Measurements from ENCODE around the gene HLA-DRB1.
"Not testable (repeated sequence)": the region's sequence is repeated elsewhere in the genome, so short reads cannot be mapped to it uniquely, and the experiment has no call there.

HLA-DRB1 gene

DNA sequence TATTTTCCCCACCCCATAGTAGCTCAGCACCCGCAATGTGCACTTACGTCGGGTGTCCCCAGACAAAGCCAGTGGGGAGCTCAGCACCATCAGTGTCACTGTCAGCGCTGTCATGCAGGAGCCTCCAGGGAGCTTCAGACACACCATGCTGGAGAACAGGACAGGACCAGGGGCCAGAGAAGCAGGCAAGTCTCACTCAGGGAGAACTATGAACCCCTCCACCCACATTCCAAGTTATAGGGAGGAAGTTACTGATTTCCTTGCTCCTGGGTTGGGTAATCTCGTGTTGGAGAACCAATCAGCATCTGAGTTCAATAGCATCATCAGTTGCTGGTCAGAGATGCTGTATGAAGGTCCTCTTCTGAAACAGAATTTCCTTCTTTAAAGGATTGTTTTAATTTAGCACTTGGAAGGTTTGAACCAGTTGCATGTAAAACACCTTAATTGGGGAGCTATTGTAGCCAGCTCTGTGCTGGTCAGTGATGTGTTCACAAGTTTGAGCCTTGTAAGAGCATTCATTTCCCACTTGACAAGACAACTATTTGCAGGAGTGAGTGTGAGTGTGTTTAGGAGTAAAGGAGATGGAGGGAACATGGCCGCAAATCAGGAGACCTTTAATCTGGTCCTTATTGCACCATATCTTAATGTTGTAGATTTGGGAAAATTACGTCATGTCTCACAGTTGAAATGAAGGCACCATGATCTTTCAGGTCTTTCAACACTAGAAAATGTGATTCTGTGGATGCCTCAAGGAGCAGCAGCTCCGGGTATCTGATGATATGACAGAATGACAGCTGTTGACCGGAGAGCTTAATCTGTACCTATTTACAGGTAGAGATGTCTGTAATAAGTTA, at the start of gene HLA-DRB1:
Gene HLA-DRB1, minus strand, starts transcription at position 253 of the 854 bp plus-strand sequence. Its CDS starts 106 bp downstream, at position 147.
- no peak for DNase-seq (ENCODE audit: low read depth)

DNA sequence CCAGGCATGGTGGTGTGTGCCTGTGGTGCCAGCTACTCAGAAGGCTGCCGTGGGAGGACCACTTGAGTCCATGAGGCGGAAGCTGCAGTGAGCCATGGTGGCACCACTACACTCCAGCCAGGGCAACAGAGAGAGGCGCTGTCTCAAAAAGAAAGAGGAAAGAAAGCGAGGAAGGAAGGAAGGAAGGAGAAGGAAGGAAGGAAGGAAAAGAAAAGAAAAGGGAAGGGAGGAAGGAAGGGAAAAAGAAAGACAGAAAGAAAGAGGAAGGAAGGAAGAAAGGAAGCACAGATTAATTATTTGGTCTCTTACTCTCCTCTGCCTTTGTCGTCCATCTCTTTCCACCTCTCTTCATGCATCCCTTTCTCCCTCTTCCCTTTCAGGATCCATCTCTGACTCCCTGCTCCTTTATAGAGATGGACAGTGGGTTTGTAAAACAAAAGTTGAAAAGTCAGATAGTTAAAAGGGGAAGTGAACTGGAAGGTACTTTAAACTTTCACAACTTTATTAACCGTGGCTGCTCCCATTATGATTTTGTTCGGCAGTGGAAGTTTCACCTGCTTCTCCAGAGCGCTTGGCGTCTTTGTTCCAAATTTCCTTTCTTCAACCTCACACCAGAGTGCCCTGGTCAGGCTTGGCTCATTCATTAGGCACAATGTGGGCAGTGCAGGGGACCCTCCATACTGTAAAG, 49.0 kb upstream of the HLA-DRB1 start:
- no peak for DNase-seq (ENCODE audit: low read depth)

- DNase-seq (ENCODE audit: low read depth) = no peak
Measured at GRCh38 chr6:32637883-32638282, 48.2 kb upstream of the HLA-DRB1 start.

- DNase-seq (ENCODE audit: low read depth) = no peak
Measured at GRCh38 chr6:32637219-32637880, 47.7 kb upstream of the HLA-DRB1 start, which contains the start of gene HLA-DQA1. TSS of gene HLA-DQA1 (plus strand) at chr6:32637406. CDS start at chr6:32637459, 53 bp downstream.

- no peak for DNase-seq (ENCODE audit: low read depth)
Measured at GRCh38 chr6:32635526-32636123, 46.0 kb upstream of the HLA-DRB1 start.

- DNase-seq (ENCODE audit: low read depth) = not testable (repeated sequence)
Measured at GRCh38 chr6:32629793-32630192, 40.1 kb upstream of the HLA-DRB1 start.

- DNase-seq (ENCODE audit: low read depth) = no peak
Measured at GRCh38 chr6:32627831-32628230, 38.2 kb upstream of the HLA-DRB1 start.

GRCh38 chr6:32627249-32627648, 37.6 kb upstream of the HLA-DRB1 start:
- no peak for DNase-seq (ENCODE audit: low read depth)

GRCh38 chr6:32625137-32625536, 35.5 kb upstream of the HLA-DRB1 start:
- DNase-seq (ENCODE audit: low read depth) = no peak

DNA sequence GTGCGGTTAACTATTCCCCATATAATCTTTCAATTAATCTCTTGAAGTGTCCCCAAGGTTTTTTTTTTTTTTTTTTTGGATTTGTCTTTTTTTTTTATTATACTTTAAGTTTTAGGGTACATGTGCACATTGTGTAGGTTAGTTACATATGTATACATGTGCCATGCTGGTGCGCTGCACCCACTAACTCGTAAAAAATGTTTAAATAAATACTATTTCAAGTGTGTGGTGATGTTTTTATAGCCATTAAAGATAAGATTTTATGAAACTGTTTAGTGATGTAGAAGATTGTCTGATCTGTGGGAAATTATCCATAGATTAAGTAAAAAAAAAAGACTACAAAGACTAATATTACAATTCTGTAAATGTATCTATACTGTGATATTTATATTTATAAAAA, 34.9 kb upstream of the HLA-DRB1 start:
- no peak for DNase-seq (ENCODE audit: low read depth)

DNA sequence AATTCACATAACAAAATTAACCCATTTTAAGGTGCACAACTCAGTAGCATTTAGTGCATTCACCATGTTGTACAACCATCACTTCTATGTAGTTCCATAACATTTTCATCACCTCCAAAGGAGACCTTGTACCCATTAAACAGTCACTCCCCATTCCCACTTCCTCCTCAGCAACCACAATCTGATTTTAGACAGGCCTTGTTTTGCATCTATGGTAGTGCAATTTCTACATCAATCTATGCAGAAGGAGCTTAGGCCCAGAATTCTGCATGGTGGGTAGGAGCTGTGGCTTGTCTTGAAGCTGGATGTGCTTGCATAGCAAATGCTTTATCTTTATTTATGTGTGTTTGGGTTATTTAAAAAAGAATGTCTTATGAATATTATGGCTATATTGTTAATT, 34.0 kb upstream of the HLA-DRB1 start:
- no peak for DNase-seq (ENCODE audit: low read depth)

DNA sequence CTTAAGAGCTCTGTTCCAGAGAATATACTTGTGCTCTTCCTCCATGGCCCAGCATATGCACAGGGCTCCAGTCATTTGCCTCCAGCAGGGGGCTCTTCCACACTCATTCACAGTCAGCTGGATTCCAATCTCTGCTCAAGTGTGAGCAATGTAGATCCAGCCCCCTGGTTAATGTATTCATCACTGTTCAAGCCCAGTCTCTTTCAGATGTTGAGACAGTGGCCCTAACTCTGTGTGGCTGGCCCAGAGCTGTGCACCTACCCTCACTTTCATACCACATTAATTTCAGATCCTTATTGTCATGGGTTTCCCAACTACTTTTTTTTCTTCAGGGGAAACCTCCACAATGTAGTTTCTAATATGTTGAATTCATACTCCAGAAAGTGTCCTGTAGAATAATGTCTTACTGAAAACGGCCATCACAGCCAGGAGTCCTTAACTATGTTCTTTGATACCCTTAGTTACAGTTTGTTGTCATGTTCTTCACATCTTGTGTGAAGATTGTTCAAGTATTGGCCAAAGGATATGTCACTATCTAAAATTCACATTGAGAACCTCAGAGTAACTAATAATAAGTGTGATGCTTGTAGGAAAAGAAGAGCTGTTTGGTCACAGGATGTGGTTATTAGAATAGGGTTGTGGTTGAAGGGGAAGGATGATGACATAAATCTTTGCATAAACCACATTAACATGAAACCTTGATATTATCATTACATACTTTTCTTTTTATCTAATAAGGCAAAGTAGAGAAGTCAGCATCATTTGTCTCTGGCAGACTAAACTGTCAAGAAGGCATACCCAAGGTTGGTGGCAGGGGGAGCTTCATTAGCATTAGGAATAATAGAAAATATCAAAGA, 33.1 kb upstream of the HLA-DRB1 start:
- peak; percentile 16 for DNase-seq (ENCODE audit: low read depth)

DNA sequence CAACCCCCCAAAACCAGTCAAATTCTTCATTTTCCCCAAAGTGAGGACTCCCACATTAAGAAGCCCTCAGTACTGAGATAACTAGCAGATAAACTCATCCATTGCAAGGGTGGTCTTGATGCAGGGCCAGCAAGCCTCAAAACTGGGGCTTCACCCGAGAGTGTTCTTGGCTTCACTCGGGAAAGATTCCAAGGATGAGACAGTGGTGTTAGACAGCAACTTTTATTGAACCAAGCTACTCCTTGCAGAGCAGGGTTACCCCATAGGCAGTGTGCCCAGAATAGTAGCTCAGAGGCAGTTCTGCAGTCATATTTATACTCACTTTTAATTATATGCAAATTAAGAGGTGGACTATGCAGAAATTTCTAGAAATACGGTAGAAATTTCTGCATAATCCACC, 31.7 kb upstream of the HLA-DRB1 start:
- no peak for DNase-seq (ENCODE audit: low read depth)

DNA sequence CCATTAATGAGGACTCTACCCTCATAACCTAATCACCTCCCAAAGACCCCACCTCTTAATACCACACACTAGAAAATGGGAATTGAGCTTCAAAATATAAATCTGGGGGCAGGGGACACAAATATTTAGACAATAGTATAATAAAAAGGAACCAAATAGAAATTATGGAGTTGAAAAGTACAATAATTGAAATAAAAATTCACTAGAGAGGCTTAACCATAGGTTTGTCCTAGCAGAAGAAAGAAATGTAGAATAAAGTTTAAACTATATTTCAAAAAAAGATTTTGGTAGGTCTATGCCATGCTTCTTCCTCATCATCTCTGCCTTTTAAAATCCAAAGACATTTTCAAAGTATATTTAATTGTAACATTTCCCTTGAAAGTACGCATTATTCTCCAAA, 28.1 kb upstream of the HLA-DRB1 start:
- no peak for DNase-seq (ENCODE audit: low read depth)

DNA sequence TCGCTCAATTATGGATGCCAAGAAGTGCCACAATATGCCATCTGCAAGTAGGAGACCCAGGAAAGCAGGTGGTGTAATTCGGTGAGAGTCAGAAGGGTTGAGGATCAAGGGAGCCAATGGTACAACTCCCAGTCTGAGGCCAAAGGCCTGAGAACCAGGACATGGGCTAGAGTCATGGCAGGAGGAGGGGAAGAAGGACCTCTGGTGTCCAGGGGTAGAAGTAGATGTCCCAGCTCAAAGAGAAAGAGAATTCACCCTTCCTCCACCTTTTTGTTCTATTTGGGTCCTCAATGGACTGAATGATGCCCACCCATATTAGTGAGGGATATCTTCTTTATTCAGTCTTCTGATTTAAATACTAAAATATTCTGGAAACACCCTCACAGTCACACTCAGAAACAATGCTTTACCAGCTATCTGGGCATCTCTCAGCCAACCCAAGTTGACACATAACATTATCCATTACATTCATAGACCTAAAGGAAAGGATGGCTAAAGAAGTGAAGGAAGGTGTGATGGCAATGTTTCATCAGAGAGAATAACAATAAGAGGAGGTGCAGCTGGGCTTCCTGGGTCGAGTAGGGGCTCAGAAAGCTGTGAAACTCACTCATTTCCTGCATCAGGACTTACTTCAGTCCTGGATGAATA, 26.4 kb upstream of the HLA-DRB1 start:
- no peak for DNase-seq (ENCODE audit: low read depth)

DNA sequence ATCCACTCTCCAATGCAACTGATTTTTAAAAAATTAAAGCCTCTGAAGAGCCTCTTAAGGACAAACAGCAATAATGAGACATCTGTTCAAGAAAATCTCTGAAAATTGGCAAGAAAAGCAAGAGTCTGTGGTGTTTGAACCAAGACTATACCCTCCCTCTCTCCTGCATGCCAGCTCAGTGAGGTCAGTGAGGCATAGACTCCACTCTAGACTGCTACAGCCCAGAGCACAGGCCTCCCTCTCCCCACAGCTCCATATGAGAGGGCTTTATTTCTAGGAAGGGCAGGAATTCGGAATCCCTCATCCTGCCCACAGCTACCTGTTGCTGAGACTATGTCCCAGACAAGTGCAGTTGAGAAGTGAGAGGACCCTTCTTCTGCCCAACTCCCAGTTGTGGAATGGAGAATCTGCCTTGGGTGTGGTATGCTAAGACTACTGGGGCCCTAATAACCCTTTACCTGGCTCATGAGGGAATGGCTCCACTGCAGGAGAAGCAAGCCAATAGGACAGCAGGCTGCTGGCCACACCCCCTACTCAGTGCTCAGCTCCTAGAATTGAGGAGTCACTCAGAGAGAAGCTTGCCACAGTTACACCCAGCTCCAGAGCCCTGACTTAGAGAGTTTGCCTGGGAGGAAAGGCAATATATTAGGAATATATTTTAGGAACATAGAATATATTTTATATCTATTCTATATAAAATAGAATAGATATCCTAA, 24.9 kb upstream of the HLA-DRB1 start:
- DNase-seq (ENCODE audit: low read depth) = no peak

- DNase-seq (ENCODE audit: low read depth) = no peak
Measured at GRCh38 chr6:32613475-32613874, 23.8 kb upstream of the HLA-DRB1 start.

- no peak for DNase-seq (ENCODE audit: low read depth)
Measured at GRCh38 chr6:32610682-32611296, 21.1 kb upstream of the HLA-DRB1 start.

DNA sequence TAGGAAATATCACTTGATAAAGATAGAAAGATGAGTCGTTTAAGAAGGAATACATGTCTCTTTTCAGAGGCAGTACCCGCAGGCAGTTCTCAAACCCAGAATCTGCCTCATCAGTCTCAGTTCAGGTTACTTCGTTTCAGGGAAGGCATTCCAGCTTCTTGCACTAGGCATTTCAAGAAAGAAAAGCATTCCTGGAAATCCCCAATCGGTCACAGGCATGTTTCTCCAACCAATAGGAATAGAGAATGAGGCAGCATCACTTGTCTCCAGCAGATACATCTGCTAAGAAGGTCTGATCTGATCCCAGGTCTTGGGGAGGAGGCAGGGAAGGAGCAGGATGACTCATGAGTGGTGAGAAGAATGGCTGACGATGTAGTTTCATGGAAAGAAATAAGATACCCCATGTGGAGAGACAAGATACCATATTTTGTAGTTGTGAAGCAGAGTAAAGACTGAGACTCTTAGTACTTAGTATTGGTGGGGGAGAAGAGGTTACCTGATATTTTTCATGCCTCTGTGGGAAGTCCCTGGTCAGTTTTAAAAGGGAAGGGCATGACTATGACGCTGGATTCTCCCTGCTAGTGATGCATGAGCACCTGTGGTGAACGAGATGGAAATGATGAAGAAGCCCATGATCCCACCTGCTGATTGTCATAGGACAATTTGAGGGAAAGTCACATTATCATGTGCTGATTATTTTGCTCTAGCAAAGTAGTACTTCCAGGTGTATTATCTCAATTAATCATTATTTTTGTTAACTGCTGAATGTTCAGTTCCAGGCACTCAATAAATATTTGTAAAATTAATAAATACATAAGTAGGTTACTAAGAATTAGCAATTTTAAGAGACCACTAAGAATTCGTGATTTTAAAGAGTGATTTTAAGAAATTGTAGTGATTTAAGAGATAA, 20.3 kb upstream of the HLA-DRB1 start:
- peak; percentile 28 for DNase-seq (ENCODE audit: low read depth)
